OCI-LY1 (cell line): ENCODE data around the gene GLRA3.

Source experiments
- EZH2 ChIP-seq: fragments of 200-600 bp; sonication (generic), shearing (Covaris generic); IDR thresholded peaks from 2 replicates; pipeline ENCODE4 v1.8.0; 2017; ENCODE audit warnings: borderline replicate concordance, mixed run types, mild to moderate bottlenecking, antibody characterized with exemption, low read length, moderate library complexity, mixed read lengths
- TF ChIP-seq, protein P1 (sequence below): fragments of 200-600 bp; sonication (generic), shearing (Covaris generic); IDR thresholded peaks from 2 replicates; pipeline ENCODE4 v1.5.1; 2017; ENCODE audit warnings: mild to moderate bottlenecking, antibody characterized with exemption, low read length, moderate library complexity, mixed read lengths

DNA sequence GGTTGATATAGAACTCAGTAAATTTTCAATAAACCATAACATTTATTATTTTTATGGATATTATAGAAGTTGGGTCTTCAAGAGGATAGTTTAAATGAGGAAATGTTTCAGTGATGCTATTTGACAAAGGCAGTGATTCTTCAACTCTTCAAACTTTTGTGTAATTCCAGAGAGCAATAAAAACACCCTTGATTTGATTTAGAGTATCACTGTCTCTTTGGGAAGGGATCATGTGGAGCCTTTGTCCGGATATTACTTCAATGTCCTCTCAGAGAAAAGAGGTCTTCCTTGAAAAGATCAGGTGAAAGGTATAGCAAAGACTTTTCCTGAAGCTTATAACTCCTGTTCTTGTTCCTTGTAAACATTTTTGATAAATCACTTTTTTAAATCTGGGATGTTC is 23.3 kb downstream of the GLRA3 start:
- TF ChIP-seq, protein P1, sequence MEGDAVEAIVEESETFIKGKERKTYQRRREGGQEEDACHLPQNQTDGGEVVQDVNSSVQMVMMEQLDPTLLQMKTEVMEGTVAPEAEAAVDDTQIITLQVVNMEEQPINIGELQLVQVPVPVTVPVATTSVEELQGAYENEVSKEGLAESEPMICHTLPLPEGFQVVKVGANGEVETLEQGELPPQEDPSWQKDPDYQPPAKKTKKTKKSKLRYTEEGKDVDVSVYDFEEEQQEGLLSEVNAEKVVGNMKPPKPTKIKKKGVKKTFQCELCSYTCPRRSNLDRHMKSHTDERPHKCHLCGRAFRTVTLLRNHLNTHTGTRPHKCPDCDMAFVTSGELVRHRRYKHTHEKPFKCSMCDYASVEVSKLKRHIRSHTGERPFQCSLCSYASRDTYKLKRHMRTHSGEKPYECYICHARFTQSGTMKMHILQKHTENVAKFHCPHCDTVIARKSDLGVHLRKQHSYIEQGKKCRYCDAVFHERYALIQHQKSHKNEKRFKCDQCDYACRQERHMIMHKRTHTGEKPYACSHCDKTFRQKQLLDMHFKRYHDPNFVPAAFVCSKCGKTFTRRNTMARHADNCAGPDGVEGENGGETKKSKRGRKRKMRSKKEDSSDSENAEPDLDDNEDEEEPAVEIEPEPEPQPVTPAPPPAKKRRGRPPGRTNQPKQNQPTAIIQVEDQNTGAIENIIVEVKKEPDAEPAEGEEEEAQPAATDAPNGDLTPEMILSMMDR: no peak
- no peak for TF ChIP-seq EZH2
